ENCODE results near the gene SLC29A4.

SLC29A4 gene

GRCh38 chr7:5332579-5332978, 49.8 kb downstream of the SLC29A4 start:
- DNase-seq: no peak

GRCh38 chr7:5333121-5334045, 50.6 kb downstream of the SLC29A4 start:
- DNase-seq: no peak

DNA sequence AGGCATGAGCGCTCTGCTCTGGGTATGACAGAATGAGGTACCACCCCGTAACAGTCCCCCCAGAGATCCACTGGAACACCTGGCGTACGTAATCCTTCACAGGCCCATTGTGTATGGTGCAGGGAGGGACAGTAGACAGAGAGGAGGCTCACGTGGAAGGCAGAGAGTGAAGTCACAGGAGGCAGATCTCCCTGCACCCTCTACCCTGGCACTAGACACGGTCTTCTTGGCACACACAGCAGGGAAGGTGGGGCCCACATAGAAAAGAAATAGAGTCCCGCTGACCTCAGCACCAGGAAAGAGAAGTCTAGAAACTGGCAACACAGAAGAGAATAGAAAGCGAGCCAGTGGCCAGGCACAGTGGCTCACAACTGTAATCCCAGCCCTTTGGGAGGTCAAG, 51.9 kb downstream of the SLC29A4 start:
- DNase-seq: no peak

DNA sequence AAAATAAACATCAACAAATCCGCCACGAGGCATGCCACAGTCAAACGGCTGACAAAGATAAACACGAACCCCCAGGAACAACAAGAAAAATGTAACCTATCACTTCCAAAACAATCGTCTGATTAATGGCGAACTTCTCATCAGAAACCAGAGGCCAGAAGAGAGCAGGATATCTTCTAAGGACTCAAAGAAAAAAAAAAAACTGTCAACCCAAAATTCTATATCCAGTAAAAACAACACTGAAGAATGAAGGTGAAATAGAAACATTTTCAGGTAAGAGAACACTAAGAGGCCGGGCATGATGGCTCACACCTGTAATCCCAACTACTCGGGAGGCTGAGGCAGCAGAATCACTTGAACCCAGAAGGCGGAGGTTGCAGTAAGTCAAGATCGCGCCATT, 54.3 kb downstream of the SLC29A4 start:
- no peak for DNase-seq

DNA sequence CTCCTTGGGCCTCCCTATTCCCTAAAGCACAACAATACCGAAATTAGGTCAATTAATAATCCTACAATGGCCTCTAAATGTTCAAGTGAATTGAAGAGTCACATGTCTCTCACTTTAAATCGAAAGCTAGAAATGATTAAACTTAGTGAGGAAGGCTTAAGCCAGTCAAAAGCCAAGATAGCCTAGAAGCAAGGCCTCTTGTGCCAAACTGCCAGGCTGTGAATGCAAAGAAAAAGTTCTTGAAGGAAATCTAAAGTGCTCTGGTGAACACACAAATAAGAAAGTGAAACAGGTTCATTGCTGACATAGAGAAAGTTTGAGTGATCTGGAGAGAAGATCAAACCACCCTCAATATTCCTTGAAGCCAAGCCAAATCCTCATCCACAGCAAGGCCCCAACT, 57.2 kb downstream of the SLC29A4 start:
- no peak for DNase-seq

DNA sequence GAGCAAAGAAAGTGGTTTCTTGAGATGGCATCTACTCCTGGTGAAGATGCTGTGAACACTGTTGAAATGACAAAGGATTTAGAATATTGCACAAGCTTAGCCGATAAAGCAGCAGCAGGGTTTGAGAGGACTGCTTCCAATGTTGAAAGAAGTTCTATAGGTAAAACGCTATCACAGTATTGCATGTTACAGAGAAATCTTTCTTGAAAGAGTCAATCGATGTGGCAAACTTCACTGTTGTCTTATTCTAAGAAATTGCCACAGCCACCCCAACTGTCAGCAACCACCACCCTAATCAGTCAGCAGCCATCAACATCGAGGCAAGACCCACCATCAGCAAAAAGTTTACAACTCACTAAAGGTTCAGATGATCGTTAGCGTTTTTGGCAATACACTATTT, 59.9 kb downstream of the SLC29A4 start:
- DNase-seq: no peak

DNA sequence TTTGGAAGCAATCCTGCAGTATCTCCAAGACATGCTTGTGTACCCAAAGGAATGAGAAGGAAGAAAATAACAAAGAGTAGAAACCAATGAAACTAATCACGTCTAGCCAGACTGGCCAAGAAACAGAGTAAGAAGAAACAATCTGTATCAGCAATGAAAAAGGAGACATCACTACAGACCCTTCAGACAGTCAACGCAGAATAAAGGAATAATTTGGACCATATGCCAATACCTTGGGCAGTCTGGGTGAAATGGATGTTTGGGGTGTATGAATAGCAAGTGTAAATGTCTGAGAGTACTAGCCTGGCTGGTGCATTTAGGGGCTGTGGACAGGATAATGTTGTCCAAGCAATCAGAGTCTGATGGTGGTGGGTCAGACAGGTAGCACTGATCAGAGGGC, 61.1 kb downstream of the SLC29A4 start:
- no peak for DNase-seq

DNA sequence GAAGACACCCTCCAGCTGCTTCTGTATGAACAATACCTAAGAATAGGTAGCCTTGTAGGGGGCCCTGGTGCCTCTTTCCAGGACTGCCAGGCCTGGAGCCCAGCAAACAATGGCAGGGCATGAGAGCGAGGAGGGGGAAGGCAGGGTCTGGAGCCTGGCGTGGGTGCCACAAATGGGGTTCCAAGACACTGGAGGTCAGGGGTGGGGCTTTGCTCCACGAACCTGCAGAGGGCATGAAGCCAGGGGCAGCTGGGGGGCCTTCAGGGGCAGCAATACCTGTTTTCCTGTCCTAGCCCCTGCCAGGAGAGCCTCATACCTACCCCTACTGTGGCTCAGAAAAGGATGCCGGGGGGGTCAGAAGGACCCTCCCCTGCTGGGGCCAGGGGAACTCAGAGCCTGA, 61.6 kb downstream of the SLC29A4 start:
- DNase-seq: no peak

- no peak for DNase-seq
These were observed 62.4 kb downstream of the SLC29A4 start for GRCh38 chr7:5345171-5345570.

- no peak for DNase-seq
These were observed 62.9 kb downstream of the SLC29A4 start for GRCh38 chr7:5345671-5346070.

- DNase-seq: no peak
These were observed 65.6 kb downstream of the SLC29A4 start for GRCh38 chr7:5348134-5349004.

- DNase-seq: no peak
These were observed 66.2 kb downstream of the SLC29A4 start for GRCh38 chr7:5349005-5349380.

GRCh38 chr7:5349437-5350173, 66.9 kb downstream of the SLC29A4 start:
- no peak for DNase-seq

DNA sequence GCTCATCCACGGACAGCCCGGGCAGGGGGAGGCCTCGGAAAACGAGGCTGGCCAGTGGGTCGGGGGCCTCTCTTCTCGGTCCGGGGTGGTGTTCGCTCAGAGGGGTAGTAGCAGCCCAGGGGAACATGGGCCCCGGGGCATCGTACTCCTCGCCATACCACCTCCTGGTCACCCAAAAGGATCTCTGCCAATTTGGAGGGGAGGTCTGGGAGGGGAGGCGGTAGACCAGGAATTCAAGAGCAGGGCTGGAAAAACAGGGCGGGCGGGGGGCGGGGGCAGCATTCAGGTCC, 67.4 kb downstream of the SLC29A4 start:
- no peak for DNase-seq

- no peak for DNase-seq
These were observed 68.0 kb downstream of the SLC29A4 start for GRCh38 chr7:5350600-5351385.

DNA sequence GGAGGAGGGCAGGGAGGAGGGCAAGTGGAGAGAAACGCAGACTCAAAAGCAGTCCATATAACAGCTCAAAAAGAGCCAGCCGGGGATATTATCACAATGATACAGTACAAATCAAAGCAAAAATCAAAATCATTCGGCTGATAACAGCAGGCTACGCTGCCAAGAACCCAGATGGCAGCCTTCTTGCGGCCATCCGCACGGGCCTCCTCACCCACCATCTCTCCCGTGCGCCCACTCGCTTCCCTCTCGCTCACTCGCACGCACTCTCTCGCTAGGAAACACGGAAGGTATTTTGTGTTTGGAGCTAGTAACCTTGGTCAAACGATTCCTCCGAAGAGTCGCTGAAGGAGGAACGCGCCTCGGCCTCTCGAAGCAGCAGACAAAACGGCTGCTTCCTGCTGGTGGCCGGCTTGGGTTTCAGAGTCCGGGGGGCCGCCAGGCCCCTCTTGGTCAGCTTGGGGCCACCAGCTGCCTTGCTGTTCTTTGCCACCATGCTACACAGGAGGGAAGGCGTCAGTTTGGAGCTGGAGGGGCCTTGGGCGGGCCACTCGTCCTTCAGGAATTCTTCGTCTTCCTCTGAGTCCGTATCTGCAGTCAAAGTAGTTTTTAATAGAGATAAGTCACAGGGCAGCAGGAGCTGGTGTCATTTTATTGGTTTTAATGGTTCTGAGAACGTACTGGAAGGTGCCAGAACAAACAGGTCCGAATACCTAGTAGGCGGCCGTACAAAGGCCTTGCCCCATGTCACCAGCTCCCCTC, 68.9 kb downstream of the SLC29A4 start:
- no peak for DNase-seq

DNA sequence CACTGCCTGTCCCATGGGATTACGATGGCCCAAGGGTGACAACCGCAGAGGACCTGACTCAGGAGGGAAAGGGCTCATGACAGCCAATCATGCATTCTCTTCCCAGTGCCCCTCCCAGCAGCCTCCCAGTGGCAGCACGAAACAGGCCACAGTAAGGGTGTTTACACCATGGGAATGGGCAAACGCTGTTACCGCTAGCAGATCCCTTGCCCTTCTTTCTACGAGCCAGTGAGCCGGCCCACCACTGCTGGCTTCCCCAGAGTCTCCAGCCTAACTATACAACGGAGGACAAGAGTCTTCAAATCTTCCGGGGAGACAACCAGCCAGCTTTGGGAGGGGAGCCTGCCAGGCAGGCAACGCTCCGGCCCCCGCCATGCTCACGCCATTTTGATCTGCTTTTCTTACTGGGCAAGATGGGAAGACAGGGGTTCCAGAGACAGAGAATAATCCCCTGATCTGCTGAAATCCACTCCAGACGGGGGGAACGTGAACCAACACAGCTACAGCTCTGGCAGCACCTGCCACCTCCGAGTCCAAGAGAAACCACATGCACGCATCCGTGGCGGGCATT, 69.8 kb downstream of the SLC29A4 start:
- no peak for DNase-seq

- no peak for DNase-seq
These were observed 71.9 kb downstream of the SLC29A4 start for GRCh38 chr7:5354460-5355232.

Data from NCI-H2227 treated with DMSO at 0.1 percent for 48 hours (cell line).